ENCODE results near the gene RADIL.

RADIL gene

GRCh38 chr7:4883033-4883371 is 514 bp downstream of the RADIL start:
- DNase-seq (ENCODE audit: low read depth in 2 of 2) = no peak

GRCh38 chr7:4882169-4883032 is 1.1 kb downstream of the RADIL start:
- no peak for DNase-seq (ENCODE audit: low read depth in 2 of 2)

GRCh38 chr7:4880218-4880617 is 3.3 kb downstream of the RADIL start:
- no peak for DNase-seq (ENCODE audit: low read depth in 2 of 2)

- DNase-seq (ENCODE audit: low read depth in 2 of 2) = no peak
These were observed 4.0 kb downstream of the RADIL start for GRCh38 chr7:4879396-4880081.

GRCh38 chr7:4878336-4879335 is 4.9 kb downstream of the RADIL start:
- DNase-seq (ENCODE audit: low read depth in 2 of 2) = no peak

GRCh38 chr7:4876586-4876985 is 6.9 kb downstream of the RADIL start:
- no peak for DNase-seq (ENCODE audit: low read depth in 2 of 2)

GRCh38 chr7:4875391-4875790 is 8.1 kb downstream of the RADIL start:
- no peak for DNase-seq (ENCODE audit: low read depth in 2 of 2)

GRCh38 chr7:4873071-4873944 is 10.2 kb downstream of the RADIL start:
- no peak for DNase-seq (ENCODE audit: low read depth in 2 of 2)

GRCh38 chr7:4871930-4872675 is 11.4 kb downstream of the RADIL start:
- DNase-seq (ENCODE audit: low read depth in 2 of 2) = no peak

GRCh38 chr7:4871056-4871680 is 12.3 kb downstream of the RADIL start:
- DNase-seq (ENCODE audit: low read depth in 2 of 2) = no peak

GRCh38 chr7:4868493-4868892 is 15.0 kb downstream of the RADIL start:
- no peak for DNase-seq (ENCODE audit: low read depth in 2 of 2)

GRCh38 chr7:4866528-4867496 is 16.7 kb downstream of the RADIL start:
- DNase-seq (ENCODE audit: low read depth in 2 of 2) = no peak

- no peak for DNase-seq (ENCODE audit: low read depth in 2 of 2)
These were observed 21.4 kb downstream of the RADIL start for GRCh38 chr7:4862156-4862555.

- no peak for DNase-seq (ENCODE audit: low read depth in 2 of 2)
These were observed 21.8 kb downstream of the RADIL start, which contains the start of gene PAPOLB for GRCh38 chr7:4861673-4862072. TSS of gene PAPOLB (minus strand) at chr7:4862030. CDS start at chr7:4861810, 220 bp downstream.

- DNase-seq (ENCODE audit: low read depth in 2 of 2) = no peak
These were observed 22.3 kb downstream of the RADIL start for GRCh38 chr7:4861227-4861626.

- no peak for DNase-seq (ENCODE audit: low read depth in 2 of 2)
These were observed 26.3 kb downstream of the RADIL start for GRCh38 chr7:4857189-4857588.

GRCh38 chr7:4856336-4857057 is 27.0 kb downstream of the RADIL start:
- no peak for DNase-seq (ENCODE audit: low read depth in 2 of 2)

GRCh38 chr7:4854916-4855315 is 28.6 kb downstream of the RADIL start:
- no peak for DNase-seq (ENCODE audit: low read depth in 2 of 2)

Measured in stimulated activated CD4-positive, alpha-beta T cell treated with anti-CD3 and anti-CD28 coated beads, Interleukin-15, amount 100 ng/mL, for 48 hours (primary cell).